Mucosa of rectum (tissue), 2 donors: Measurements from ENCODE around the gene HSPBP1.
"Not testable (repeated sequence)": the region's sequence is repeated elsewhere in the genome, so short reads cannot be mapped to it uniquely, and the experiment has no call there.

Experiments
- H3K27ac ChIP-seq, 2 donors: one replicate each; pipeline ENCODE4 v1.7.0; 2013; ENCODE audit warnings: inconsistent platforms in 2 of 2, low read depth in 2 of 2, low read length in 2 of 2
- H3K27me3 ChIP-seq, 2 donors: one replicate each; pipeline ENCODE4 v1.7.0; 2013; ENCODE audit warnings: low read length in 2 of 2; ENCODE audit not compliant: control insufficient read depth in 2 of 2, insufficient read depth in 2 of 2
- H3K36me3 ChIP-seq, 2 donors: one replicate each; pipeline ENCODE4 v1.7.0; 2013; ENCODE audit warnings: low read length in 2 of 2; ENCODE audit not compliant: control insufficient read depth in 2 of 2, insufficient read depth in 2 of 2
- H3K4me1 ChIP-seq, 2 donors: one replicate each; pipeline ENCODE4 v1.7.0; 2013; ENCODE audit warnings: low read length in 2 of 2, mild to moderate bottlenecking in 1 of 2; ENCODE audit not compliant: control insufficient read depth in 2 of 2, insufficient read depth in 2 of 2
- H3K4me3 ChIP-seq, 2 donors: one replicate each; pipeline ENCODE4 v1.7.0; 2013; ENCODE audit warnings: low read length in 2 of 2
- H3K9ac ChIP-seq, 2 donors: one replicate each; pipeline ENCODE4 v1.7.0; 2013; ENCODE audit warnings: low read length in 2 of 2, low read depth in 1 of 2, mild to moderate bottlenecking in 1 of 2
- H3K9me3 ChIP-seq, 2 donors: one replicate each; pipeline ENCODE4 v1.7.0; 2013; ENCODE audit warnings: low read length in 2 of 2; ENCODE audit not compliant: control insufficient read depth in 2 of 2
- donor health status: healthy.
- donor health status: Normal muscosa, but diverticular disease.

Gene HSPBP1, protein sequence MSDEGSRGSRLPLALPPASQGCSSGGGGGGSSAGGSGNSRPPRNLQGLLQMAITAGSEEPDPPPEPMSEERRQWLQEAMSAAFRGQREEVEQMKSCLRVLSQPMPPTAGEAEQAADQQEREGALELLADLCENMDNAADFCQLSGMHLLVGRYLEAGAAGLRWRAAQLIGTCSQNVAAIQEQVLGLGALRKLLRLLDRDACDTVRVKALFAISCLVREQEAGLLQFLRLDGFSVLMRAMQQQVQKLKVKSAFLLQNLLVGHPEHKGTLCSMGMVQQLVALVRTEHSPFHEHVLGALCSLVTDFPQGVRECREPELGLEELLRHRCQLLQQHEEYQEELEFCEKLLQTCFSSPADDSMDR

DNA sequence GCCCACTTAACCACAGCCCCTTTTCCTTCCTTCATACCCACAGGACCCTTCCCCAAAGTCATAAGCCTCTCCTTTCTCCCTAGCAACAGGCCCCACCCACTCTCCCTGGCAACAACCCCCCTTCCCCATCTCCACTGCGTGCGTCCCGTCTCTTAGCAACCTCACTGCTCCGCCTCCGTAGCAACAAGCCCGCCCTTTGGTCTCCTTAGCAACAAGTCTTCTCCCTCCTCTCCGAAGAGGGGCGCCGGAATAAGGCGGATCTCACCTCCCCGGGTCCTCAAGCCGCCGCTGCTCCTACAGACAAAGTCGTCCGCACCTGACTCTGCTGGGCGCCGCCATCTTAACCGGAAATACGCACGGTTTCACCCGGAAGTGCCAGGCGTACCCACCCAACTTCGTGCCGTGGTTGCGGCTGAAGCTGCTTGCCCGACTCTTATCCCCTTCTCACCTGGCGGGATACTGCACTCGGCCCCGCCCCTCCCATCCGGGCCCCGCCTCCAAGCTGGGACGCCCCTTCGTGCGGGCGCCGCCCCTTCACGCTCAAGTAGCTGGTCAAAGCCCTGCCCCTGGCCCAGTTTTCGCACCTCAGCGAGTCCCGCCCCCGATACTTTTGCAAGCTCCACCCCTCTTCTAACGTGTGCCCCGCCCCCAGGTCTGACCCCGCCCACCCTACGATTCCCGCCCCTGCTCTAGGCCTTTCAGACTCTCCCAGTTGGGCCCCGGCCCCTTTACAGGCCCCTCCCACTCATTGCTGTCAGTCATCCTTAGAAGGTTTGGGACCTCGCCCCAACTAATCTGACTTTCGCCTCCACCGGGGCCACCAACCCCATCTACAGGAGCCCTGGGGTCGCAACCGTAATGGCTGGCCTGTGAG lies at the start of gene HSPBP1:
HSPBP1 (minus strand) TSS at position 341 of the 874 bp plus-strand sequence. CDS start 502 bp downstream, outside the sequence.
- H3K4me1 ChIP-seq = peaks cover 13 to 15% of the 10 kb centered on the region in 2 donors

DNA sequence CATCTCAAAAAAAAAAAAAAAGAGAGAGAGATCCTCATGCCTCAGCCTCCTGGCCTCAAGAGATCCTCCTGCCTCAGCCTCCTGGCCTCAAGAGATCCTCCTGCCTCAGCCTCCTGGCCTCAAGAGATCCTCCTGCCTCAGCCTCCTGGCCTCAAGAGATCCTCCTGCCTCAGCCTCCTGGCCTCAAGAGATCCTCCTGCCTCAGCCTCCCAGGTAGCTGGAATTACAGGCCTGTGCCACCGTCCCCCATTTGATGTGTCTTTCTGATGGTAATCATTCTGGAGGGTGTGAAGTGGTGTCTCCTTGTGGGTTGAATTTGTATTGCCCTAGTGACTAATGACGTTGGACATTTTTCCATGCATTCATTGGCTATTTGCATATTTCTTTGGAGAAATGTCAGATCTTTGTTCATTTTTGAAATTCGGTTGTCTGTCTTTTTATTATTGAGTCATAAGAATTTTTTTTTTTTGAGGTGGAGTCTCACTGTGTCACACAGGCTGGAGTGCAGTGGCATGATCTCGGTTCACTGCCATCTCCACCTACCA lies 48.9 kb upstream of the HSPBP1 start:
- not testable (repeated sequence) for H3K36me3 ChIP-seq, H3K27me3 ChIP-seq, H3K9me3 ChIP-seq, H3K4me3 ChIP-seq, H3K27ac ChIP-seq, H3K4me1 ChIP-seq, H3K9ac ChIP-seq

More for the DNA sequence above, at the start of gene HSPBP1:
- peaks cover 0 to 7% of the 10 kb centered on the region in 2 donors for H3K27me3 ChIP-seq
- peak within 1 kb of the TSS; percentile 77 to 87 for H3K27ac ChIP-seq
- H3K4me3 ChIP-seq = peak within 1 kb of the TSS; percentile 86 to 94
- H3K9ac ChIP-seq = peak within 1 kb of the TSS; percentile 63 to 68
- peaks cover 8 to 11% of the 10 kb centered on the region in 2 donors for H3K36me3 ChIP-seq
- H3K9me3 ChIP-seq = no peaks in the 10 kb centered on the region

DNA sequence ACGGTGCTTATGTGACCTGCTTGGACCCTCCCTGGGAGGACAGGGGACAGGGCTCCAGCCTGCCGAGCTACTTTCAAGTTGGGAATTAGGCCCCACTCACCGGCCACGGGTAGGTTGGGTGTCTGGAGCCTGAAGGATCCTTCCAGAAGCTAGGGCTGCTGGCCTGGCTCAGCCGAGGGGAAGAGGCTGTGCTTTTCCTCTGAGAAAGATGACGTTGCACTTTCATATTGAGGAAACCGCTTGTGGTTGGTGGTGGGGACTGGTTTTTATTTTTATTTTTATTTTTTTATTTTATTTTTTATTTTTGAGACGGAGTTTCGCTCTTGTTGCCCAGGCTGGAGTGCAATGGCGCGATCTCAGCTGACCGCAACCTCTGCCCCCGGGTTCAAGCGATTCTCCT lies 45.3 kb upstream of the HSPBP1 start, which contains the start of gene TMEM150B:
TMEM150B (minus strand) TSS at position 170 of the 400 bp plus-strand sequence. CDS start 4,305 bp downstream, outside the sequence.
- H3K9me3 ChIP-seq = no peaks in the 10 kb centered on the region
- peaks cover 19 to 23% of the 10 kb centered on the region in 2 donors for H3K4me1 ChIP-seq
- peak within 1 kb of the TSS; percentile 38 to 41 for H3K27ac ChIP-seq
- H3K27me3 ChIP-seq = no peaks in the 10 kb centered on the region
- H3K36me3 ChIP-seq = no peaks in the 10 kb centered on the region
- H3K4me3 ChIP-seq = no peak within 1 kb of the TSS
- H3K9ac ChIP-seq = no peak within 1 kb of the TSS

- peaks cover 19 to 23% of the 10 kb centered on the region in 2 donors for H3K4me1 ChIP-seq
- H3K9ac ChIP-seq = no peak overlapping the region
- H3K27me3 ChIP-seq = no peaks in the 10 kb centered on the region
- peak overlapping the region; percentile 38 to 41 for H3K27ac ChIP-seq
- H3K4me3 ChIP-seq = no peak overlapping the region
- no peaks in the 10 kb centered on the region for H3K36me3 ChIP-seq
- H3K9me3 ChIP-seq = no peaks in the 10 kb centered on the region
These were observed 44.8 kb upstream of the HSPBP1 start for GRCh38 chr19:55324662-55325061.

GRCh38 chr19:55322204-55322885 lies 42.4 kb upstream of the HSPBP1 start:
- peaks cover 19 to 23% of the 10 kb centered on the region in 2 donors for H3K4me1 ChIP-seq
- peak overlapping the region in 1 of 2 donors; percentile 49 for H3K9ac ChIP-seq
- H3K4me3 ChIP-seq = peak overlapping the region; percentile 28 to 59
- H3K9me3 ChIP-seq = no peaks in the 10 kb centered on the region
- H3K27ac ChIP-seq = peak overlapping the region; percentile 58 to 72
- H3K36me3 ChIP-seq = no peaks in the 10 kb centered on the region
- H3K27me3 ChIP-seq = no peaks in the 10 kb centered on the region

DNA sequence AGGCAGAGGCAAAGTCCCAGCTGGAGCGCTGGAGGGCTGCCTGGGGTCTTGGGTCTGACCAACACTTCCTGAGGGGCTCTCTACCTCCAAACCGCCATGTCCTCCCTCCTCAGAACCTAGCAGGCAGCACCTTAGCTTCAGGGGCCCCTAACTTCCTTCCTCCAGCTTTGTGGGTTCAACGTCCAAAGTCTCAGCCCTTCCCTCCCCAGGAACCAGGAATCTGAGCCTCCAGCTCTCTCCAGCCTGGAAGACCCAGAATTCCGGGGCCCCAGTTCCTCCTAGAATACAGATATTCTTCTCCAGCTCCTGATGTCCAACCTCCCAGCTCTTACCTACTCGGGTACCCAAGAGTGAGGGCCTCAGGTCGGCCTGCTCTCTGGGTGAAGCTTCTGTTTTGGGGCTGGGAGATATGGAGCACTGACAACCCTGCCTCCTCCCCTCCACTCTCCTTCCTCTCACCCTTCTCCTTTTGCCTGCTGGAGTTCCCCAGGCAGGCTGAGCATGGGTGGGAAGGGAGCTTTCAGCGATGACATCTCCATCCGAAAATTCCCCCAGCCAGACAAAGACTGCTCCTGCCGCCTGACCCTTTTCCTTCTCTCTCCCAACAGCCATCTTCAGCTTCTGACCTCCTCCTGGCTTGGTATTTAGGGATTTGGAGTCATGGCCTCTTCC lies 41.7 kb upstream of the HSPBP1 start:
- Histone ChIP-seq H3K4me3 (peak overlapping the region; percentile 55 to 59), H3K9me3 (no peaks in the 10 kb centered on the region), H3K27me3 (no peaks in the 10 kb centered on the region), H3K4me1 (peaks cover 19 to 23% of the 10 kb centered on the region in 2 donors), H3K36me3 (no peaks in the 10 kb centered on the region), H3K9ac (peak overlapping the region in 1 of 2 donors; percentile 49), H3K27ac (peak overlapping the region; percentile 58 to 72)

- H3K36me3 ChIP-seq = no peaks in the 10 kb centered on the region
These were observed 41.0 kb upstream of the HSPBP1 start for GRCh38 chr19:55320844-55321419.

DNA sequence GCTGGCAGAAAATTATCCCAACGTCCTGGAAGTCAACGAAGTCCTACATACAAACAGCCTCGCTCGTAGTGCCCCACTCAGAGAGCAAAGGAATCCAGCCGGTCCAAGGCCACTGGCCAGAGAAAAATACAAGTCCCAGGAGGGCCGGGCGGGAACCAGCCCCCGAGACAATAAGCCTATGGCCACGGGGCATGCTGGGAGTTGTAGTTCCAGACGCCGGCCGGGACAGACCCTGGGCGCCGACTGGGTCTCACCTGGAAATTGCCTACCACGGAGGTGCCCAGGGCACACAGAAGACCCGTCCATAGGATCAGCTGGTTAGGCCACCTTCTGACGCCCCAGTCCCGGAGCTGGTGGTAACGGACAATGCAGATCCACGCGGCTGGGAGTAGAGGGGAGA lies 39.9 kb upstream of the HSPBP1 start:
- Histone ChIP-seq H3K27ac (no peak overlapping the region), H3K4me1 (peaks cover 19 to 23% of the 10 kb centered on the region in 2 donors), H3K27me3 (no peaks in the 10 kb centered on the region), H3K9me3 (no peaks in the 10 kb centered on the region), H3K9ac (no peak overlapping the region), H3K36me3 (no peaks in the 10 kb centered on the region), H3K4me3 (no peak overlapping the region)

More at GRCh38 chr19:55320844-55321419, 41.0 kb upstream of the HSPBP1 start:
- Histone ChIP-seq H3K9ac (peak overlapping the region in 1 of 2 donors; percentile 49), H3K27me3 (no peaks in the 10 kb centered on the region), H3K27ac (peak overlapping the region in 1 of 2 donors; percentile 58), H3K4me1 (peaks cover 19 to 23% of the 10 kb centered on the region in 2 donors), H3K9me3 (no peaks in the 10 kb centered on the region), H3K4me3 (peak overlapping the region; percentile 55 to 59)

- Histone ChIP-seq H3K9ac (no peak overlapping the region), H3K4me3 (no peak overlapping the region), H3K27me3 (no peaks in the 10 kb centered on the region), H3K36me3 (no peaks in the 10 kb centered on the region), H3K4me1 (peaks cover 5 to 8% of the 10 kb centered on the region in 2 donors), H3K9me3 (no peaks in the 10 kb centered on the region), H3K27ac (no peak overlapping the region)
These were observed 36.7 kb upstream of the HSPBP1 start for GRCh38 chr19:55316646-55317045.
